H54 (cell line): Measurements from ENCODE around the gene ARGLU1.

Experiments
- DNase-seq: peaks from one replicate; pipeline ENCODE4 v3.0.0; 2011; ENCODE audit warnings: low spot score, mixed read lengths; ENCODE audit not compliant: insufficient read length
- FAIRE-seq: peaks from 3 replicates; lab custom pipeline; 2011; peaks lifted over from hg19 to GRCh38; lab: Jason Lieb, UNC
- POLR2A ChIP-seq: IDR thresholded peaks from 2 replicates; pipeline ENCODE4 v1.6.1; 2011; ENCODE audit warnings: low read depth, mild to moderate bottlenecking, low read length

Gene ARGLU1

GRCh38 chr13:106520251-106521054 lies 47.5 kb downstream of the ARGLU1 start:
- no peak for TF ChIP-seq POLR2A
- no peak for DNase-seq
- peak; percentile 85 for FAIRE-seq

GRCh38 chr13:106518512-106518911 lies 49.4 kb downstream of the ARGLU1 start:
- no peak for TF ChIP-seq POLR2A
- FAIRE-seq (no peak), DNase-seq (no peak)

GRCh38 chr13:106517109-106517847 lies 50.7 kb downstream of the ARGLU1 start:
- FAIRE-seq (no peak), DNase-seq (no peak)
- TF ChIP-seq POLR2A, result no peak

- DNase-seq, result no peak
- no peak for TF ChIP-seq POLR2A
- peak; percentile 77 for FAIRE-seq
Measured at GRCh38 chr13:106515635-106516254, 52.2 kb downstream of the ARGLU1 start.

GRCh38 chr13:106514928-106515634 lies 52.9 kb downstream of the ARGLU1 start:
- FAIRE-seq (peak; percentile 45), DNase-seq (no peak)
- no peak for TF ChIP-seq POLR2A

GRCh38 chr13:106513025-106513983 lies 54.6 kb downstream of the ARGLU1 start:
- no peak for TF ChIP-seq POLR2A
- FAIRE-seq (peak; percentile 99), DNase-seq (no peak)

- DNase-seq (peak; percentile 52), FAIRE-seq (peak; percentile 100)
- TF ChIP-seq POLR2A, result no peak
Measured at GRCh38 chr13:106507560-106508274, 60.2 kb downstream of the ARGLU1 start.

- no peak for TF ChIP-seq POLR2A
- DNase-seq, result no peak
- peak; percentile 50 for FAIRE-seq
Measured at GRCh38 chr13:106506286-106506685, 61.7 kb downstream of the ARGLU1 start.

- no peak for TF ChIP-seq POLR2A
- DNase-seq, result no peak
- FAIRE-seq, result no peak
Measured at GRCh38 chr13:106505732-106506131, 62.2 kb downstream of the ARGLU1 start.

- DNase-seq (no peak), FAIRE-seq (peak; percentile 82)
Measured at GRCh38 chr13:106505295-106505694, 62.6 kb downstream of the ARGLU1 start.

GRCh38 chr13:106503730-106504453 lies 64.0 kb downstream of the ARGLU1 start:
- no peak for TF ChIP-seq POLR2A
- DNase-seq, result no peak

More at GRCh38 chr13:106505295-106505694, 62.6 kb downstream of the ARGLU1 start:
- no peak for TF ChIP-seq POLR2A

More at GRCh38 chr13:106503730-106504453, 64.0 kb downstream of the ARGLU1 start:
- peak; percentile 70 for FAIRE-seq
